ENCODE results near the gene TBC1D7.

DNA sequence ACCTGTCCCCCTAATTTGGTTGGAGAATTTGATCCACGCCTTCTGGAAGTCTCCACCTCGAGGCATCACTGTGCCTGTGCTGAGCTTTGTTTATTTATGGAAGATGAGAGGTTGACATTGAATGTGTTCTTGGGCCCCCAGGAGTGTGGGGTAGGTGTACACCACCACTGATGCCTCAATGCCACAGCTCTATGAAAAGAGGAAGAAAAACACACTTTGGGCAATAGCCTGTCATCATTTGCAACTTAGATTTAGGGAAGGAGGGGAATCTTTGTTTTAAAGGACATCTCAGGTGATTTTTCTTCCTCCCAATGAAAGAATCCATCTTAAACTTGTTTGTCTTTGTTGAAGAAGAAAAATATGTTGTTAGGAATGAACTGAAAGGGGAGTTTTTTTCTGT lies 42.6 kb downstream of the TBC1D7 start:
- TF ChIP-seq, protein P1, sequence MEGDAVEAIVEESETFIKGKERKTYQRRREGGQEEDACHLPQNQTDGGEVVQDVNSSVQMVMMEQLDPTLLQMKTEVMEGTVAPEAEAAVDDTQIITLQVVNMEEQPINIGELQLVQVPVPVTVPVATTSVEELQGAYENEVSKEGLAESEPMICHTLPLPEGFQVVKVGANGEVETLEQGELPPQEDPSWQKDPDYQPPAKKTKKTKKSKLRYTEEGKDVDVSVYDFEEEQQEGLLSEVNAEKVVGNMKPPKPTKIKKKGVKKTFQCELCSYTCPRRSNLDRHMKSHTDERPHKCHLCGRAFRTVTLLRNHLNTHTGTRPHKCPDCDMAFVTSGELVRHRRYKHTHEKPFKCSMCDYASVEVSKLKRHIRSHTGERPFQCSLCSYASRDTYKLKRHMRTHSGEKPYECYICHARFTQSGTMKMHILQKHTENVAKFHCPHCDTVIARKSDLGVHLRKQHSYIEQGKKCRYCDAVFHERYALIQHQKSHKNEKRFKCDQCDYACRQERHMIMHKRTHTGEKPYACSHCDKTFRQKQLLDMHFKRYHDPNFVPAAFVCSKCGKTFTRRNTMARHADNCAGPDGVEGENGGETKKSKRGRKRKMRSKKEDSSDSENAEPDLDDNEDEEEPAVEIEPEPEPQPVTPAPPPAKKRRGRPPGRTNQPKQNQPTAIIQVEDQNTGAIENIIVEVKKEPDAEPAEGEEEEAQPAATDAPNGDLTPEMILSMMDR (conservative IDR thresholded peaks at IDR 0.05) = no peak
- TF ChIP-seq EZH2 (IDR thresholded peaks at IDR 0.05; ENCODE audit: low read depth) = no peak

All from PC-9 (cell line).